K562 (cell line): ENCODE measurements around the gene HEXD. TPM values are rescaled to one million over a fixed set of nuclear protein-coding genes. Genes with fewer than 3 reads are reported as not detected.

Experiments used
- ATAC-seq: fragments of 200-7000 bp; cut with Tn5 transposase; 3 replicates; pipeline ENCODE4 v1.9.1; 2020; ENCODE audit warnings: moderate library complexity
- BruUV-seq: library from RNA; stranded (reverse); fragments of 400-500 nt; replicated peaks from 2 replicates; lab custom pipeline; 2021; lab: Mats Ljungman, UMichigan
- CTCF ChIA-PET: fragments of 300-600 bp; formaldehyde crosslinking; extraction: SDS; loops from one replicate; lab custom pipeline; 2021; ENCODE audit warnings: low intra/inter-chr PET ratio; lab: Yijun Ruan, JAX
- POLR2A ChIA-PET: fragments of 300-600, 350-650 bp; sonication (Branson Sonifier 250); formaldehyde crosslinking; extraction: SDS; loops from one replicate; lab custom pipeline; 2021; ENCODE audit warnings: antibody characterized with exemption, inconsistent platforms; lab: Yijun Ruan, JAX
- DNase-seq, 4 experiments: peaks; one replicate each; pipeline versions ENCODE4 v3.0.0 to v3.0.0-alpha.2; 2011 to 2018; ENCODE audit warnings: low spot score in 3 of 4, mixed read lengths in 3 of 4; ENCODE audit errors: extremely low read depth in 1 of 4
- FAIRE-seq: peaks from 2 replicates; lab custom pipeline; 2011; peaks lifted over from hg19 to GRCh38; lab: Jason Lieb, UNC
- H2AFZ ChIP-seq: 2 replicates; pipeline ENCODE4 v1.6.0; 2011; ENCODE audit warnings: low read depth, low read length, control low read depth, inconsistent platforms
- H3K27ac ChIP-seq: fragments of 200-600 bp; 3 replicates; pipeline ENCODE4 v1.8.0; 2011; ENCODE audit warnings: low read depth, mild to moderate bottlenecking, control low read depth, inconsistent platforms, low read length, moderate library complexity, mixed read lengths; ENCODE audit errors: extremely low read depth
- H3K27me3 ChIP-seq, 2 experiments: fragments of 300-600 bp in 1 of 2; 2 replicates in 1 of 2; 3 replicates in 1 of 2; pipeline versions ENCODE4 v1.6.0 to v1.8.0; 2011; ENCODE audit warnings: inconsistent platforms in 2 of 2, low read length in 2 of 2, mild to moderate bottlenecking in 1 of 2, mixed read lengths in 1 of 2, moderate library complexity in 1 of 2; ENCODE audit not compliant: control insufficient read depth in 2 of 2, insufficient read depth in 2 of 2
- H3K36me3 ChIP-seq: fragments of 300-600 bp; 3 replicates; pipeline ENCODE4 v1.8.0; 2011; ENCODE audit warnings: mild to moderate bottlenecking, low read length, inconsistent platforms; ENCODE audit not compliant: control insufficient read depth, insufficient read depth
- H3K4me1 ChIP-seq, 2 experiments: fragments of 200-600 bp in 1 of 2; replicated peaks in 1 of 2; 2 replicates in 1 of 2; 3 replicates in 1 of 2; pipeline versions ENCODE4 v1.5.1 to v1.8.0; 2011; ENCODE audit warnings: inconsistent platforms in 2 of 2, low read length in 2 of 2, mild to moderate bottlenecking in 1 of 2, mixed read lengths in 1 of 2, moderate library complexity in 1 of 2; ENCODE audit not compliant: control insufficient read depth in 2 of 2, insufficient read depth in 2 of 2
- H3K4me2 ChIP-seq: 2 replicates; pipeline ENCODE4 v1.6.1; 2011; ENCODE audit warnings: low read length, control low read depth, inconsistent platforms, mixed read lengths; ENCODE audit not compliant: insufficient read depth
- H3K4me3 ChIP-seq: fragments of 200-600 bp; sonication (generic), shearing (Covaris generic); 2 replicates; pipeline ENCODE4 v1.5.1; 2016; ENCODE audit warnings: control low read depth, inconsistent platforms
- H3K79me2 ChIP-seq: fragments of 200-600 bp; 3 replicates; pipeline ENCODE4 v1.8.0; 2011; ENCODE audit warnings: low read length, inconsistent platforms; ENCODE audit not compliant: control insufficient read depth, insufficient read depth
- H3K9ac ChIP-seq, 2 experiments: 2 replicates each; pipeline versions ENCODE4 v1.6.0 to v1.6.1; 2011; ENCODE audit warnings: low read depth in 2 of 2, low read length in 2 of 2, control low read depth in 1 of 2, inconsistent platforms in 1 of 2, mild to moderate bottlenecking in 1 of 2, mixed read lengths in 1 of 2; ENCODE audit not compliant: insufficient read depth in 1 of 2
- H3K9me1 ChIP-seq: one replicate; pipeline ENCODE4 v1.6.0; 2011; ENCODE audit warnings: inconsistent platforms, mild to moderate bottlenecking, low read length, moderate library complexity; ENCODE audit not compliant: control insufficient read depth, insufficient read depth
- H3K9me3 ChIP-seq: replicated peaks from 2 replicates; pipeline ENCODE4 v1.5.1; 2011; ENCODE audit warnings: low read depth, low read length, inconsistent platforms; ENCODE audit not compliant: control insufficient read depth, insufficient read depth
- H4K20me1 ChIP-seq: replicated peaks from 2 replicates; pipeline ENCODE4 v1.6.1; 2011; ENCODE audit warnings: low read length, inconsistent platforms, mixed read lengths; ENCODE audit not compliant: control insufficient read depth, insufficient read depth
- C11orf30 ChIP-seq: fragments of 450-650 bp; IDR thresholded peaks from 2 replicates; pipeline ENCODE4 v1.6.1; 2016; ENCODE audit warnings: low read depth, mild to moderate bottlenecking
- E2F5 ChIP-seq: sonication (generic); formaldehyde crosslinking; IDR thresholded peaks from 2 replicates; pipeline ENCODE4 v1.8.0; 2022; ENCODE audit warnings: mild to moderate bottlenecking, missing genetic modification reagents
- MED1 ChIP-seq: sonication (generic); formaldehyde crosslinking; IDR thresholded peaks from 2 replicates; pipeline ENCODE4 v1.8.1; 2023; ENCODE audit warnings: missing genetic modification reagents, borderline replicate concordance
- MYBL2 ChIP-seq, 2 experiments: fragments of 450-650 bp in 1 of 2; sonication (generic) in 1 of 2; formaldehyde crosslinking in 1 of 2; IDR thresholded peaks; 2 replicates each; pipeline versions ENCODE4 v1.6.1 to v1.8.1; 2017 to 2022; ENCODE audit warnings: borderline replicate concordance in 1 of 2, inconsistent platforms in 1 of 2, low read depth in 1 of 2, mild to moderate bottlenecking in 1 of 2, missing genetic modification reagents in 1 of 2, moderate library complexity in 1 of 2
- TCF7L2 ChIP-seq: fragments of 150-350 bp; IDR thresholded peaks from 2 replicates; pipeline ENCODE4 v1.6.1; 2016; ENCODE audit warnings: low read depth, mild to moderate bottlenecking, low read length, moderate library complexity
- TRIM28 ChIP-seq: fragments of 450-650 bp; IDR thresholded peaks from 2 replicates; pipeline ENCODE4 v1.6.1; 2017
- YY1 ChIP-seq, 3 experiments: IDR thresholded peaks; 2 replicates each; pipeline ENCODE4 v1.6.1; 2011; ENCODE audit warnings: low read length in 2 of 3, mild to moderate bottlenecking in 2 of 3, moderate library complexity in 2 of 3, borderline replicate concordance in 1 of 3, control low read depth in 1 of 3, low read depth in 1 of 3; ENCODE audit not compliant: insufficient read depth in 3 of 3, insufficient replicate concordance in 2 of 3, control insufficient read depth in 1 of 3, insufficient read length in 1 of 3; ENCODE audit errors: extremely low read depth in 1 of 3
- WGBS: fragments of 100-300 bp; shearing (Covaris generic); methylation state at CpG from one replicate; pipeline ENCODE4 v1.1.6; 2016; ENCODE audit warnings: low coverage, mixed read lengths; ENCODE audit not compliant: insufficient coverage; ENCODE audit errors: missing lambda C conversion rate; 5-methylcytosine and 5-hydroxymethylcytosine counted together
- in situ Hi-C: fragments of 300-500 bp; cut with MboI; formaldehyde crosslinking; loops from 4 replicates; pipeline ENCODE4 v1.15.0; 2018; ENCODE audit warnings: inconsistent platforms, mixed read lengths
- intact Hi-C: fragments of 100-400 bp; cut with micrococcal nuclease; formaldehyde crosslinking; loops from 2 replicates; pipeline ENCODE4 v1.14.2; 2022
- polyA plus RNA-seq, 8 experiments: library from polyadenylated mRNA; depleted of rRNA in 4 of 8; stranded (reverse) in 5 of 8; unstranded in 3 of 8; fragments of >200 nt; fragmentation: Nextera tagmentation in 2 of 8; fragmentation: Illumina TruSeq in 1 of 8; extraction: Ambion mirVana in 2 of 8; extraction: Trizol in 1 of 8; gene quantifications; 2 replicates each; pipeline versions ENCODE4 v1.2.1 to v1.2.3, GENCODE V29; 2011 to 2014; ENCODE audit warnings: inconsistent platforms in 1 of 8, missing spikeins in 1 of 8
- total RNA-seq, 7 experiments: library from RNA; depleted of rRNA in 6 of 7; stranded (reverse); fragments of >200 nt in 6 of 7; fragmentation: Illumina TruSeq in 2 of 7; extraction: Trizol in 2 of 7; gene quantifications; 2 replicates each; pipeline versions ENCODE4 v1.2.1 to v1.2.3, GENCODE V29; 2011 to 2021; ENCODE audit warnings: low replicate concordance in 1 of 7
- TF ChIP-seq, protein P1 (sequence below): sonication (generic); formaldehyde crosslinking; IDR thresholded peaks from 2 replicates; pipeline ENCODE4 v1.9.0; 2022; ENCODE audit warnings: mild to moderate bottlenecking, missing genetic modification reagents
- TF ChIP-seq, protein P2 (sequence below): fragments of 250-450 bp; sonication (Bioruptor Pico); IDR thresholded peaks from 2 replicates; pipeline ENCODE4 v1.4.0; 2020

HEXD gene
- total and polyA plus RNA-seq, 9 of the 15 experiments (the other 6 are each of a cell fraction or from before 2014, with no cell fraction given), result 1.0 to 25.3 (median 10.0) TPM

DNA sequence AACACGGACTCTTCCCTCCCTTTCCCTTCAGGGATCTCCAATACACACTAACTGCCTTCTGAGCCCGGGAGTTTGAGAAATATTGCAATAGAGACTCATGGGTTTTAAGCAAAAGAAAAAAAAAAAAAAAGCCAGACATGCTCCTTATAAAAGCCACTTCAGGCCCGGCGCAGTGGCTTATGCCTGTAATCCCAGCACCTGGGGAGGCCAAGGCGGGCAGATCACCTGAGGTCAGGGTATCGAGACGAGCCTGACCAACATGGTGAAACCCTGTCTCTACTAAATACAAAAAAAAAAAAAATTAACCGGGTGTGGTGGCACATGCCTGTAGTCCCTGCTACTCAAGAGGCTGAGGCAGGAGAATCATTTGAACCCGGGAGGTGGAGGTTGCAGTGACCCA is 2.4 kb upstream of the HEXD start:
- Histone ChIP-seq H3K79me2 (peaks cover 28% of the 10 kb centered on the region), H3K36me3 (peaks cover 17% of the 10 kb centered on the region; the same call in 2 of the 3 replicates), H3K27me3 (no peaks in the 10 kb centered on the region), H2AFZ (no peak overlapping the region), H3K9ac (no peak overlapping the region), H3K4me3 (no peak overlapping the region), H3K4me2 (no peak overlapping the region), H3K4me1 (peaks cover 8 to 32% of the 10 kb centered on the region in 2 experiments), H3K9me3 (no peaks in the 10 kb centered on the region), H4K20me1 (peaks cover 15% of the 10 kb centered on the region), H3K9me1 (no peaks in the 10 kb centered on the region), H3K27ac (no peak overlapping the region)
- intact Hi-C loops, result loop anchor here (2.0 to 10.0 kb wide), 2 partner anchors 139 to 177 kb away; no protein-coding TSS in a partner anchor
- ATAC-seq, result no peak
- no TSS peak for BruUV-seq
- no peak for TF ChIP-seq E2F5 (CRISPR knock-in tag)
- no peak for TF ChIP-seq YY1 (IDR thresholded peaks at IDR 0.05; ENCODE audit: borderline replicate concordance in 1 of 3, control insufficient read depth in 1 of 3, extremely low read depth in 1 of 3, insufficient read depth in 3 of 3, insufficient read length in 1 of 3, insufficient replicate concordance in 2 of 3, low read depth in 1 of 3, low read length in 2 of 3)
- TF ChIP-seq MED1 (CRISPR knock-in tag), result no peak
- TF ChIP-seq, protein P1, sequence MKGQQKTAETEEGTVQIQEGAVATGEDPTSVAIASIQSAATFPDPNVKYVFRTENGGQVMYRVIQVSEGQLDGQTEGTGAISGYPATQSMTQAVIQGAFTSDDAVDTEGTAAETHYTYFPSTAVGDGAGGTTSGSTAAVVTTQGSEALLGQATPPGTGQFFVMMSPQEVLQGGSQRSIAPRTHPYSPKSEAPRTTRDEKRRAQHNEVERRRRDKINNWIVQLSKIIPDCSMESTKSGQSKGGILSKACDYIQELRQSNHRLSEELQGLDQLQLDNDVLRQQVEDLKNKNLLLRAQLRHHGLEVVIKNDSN (CRISPR knock-in tag), result no peak
- TF ChIP-seq, protein P2, sequence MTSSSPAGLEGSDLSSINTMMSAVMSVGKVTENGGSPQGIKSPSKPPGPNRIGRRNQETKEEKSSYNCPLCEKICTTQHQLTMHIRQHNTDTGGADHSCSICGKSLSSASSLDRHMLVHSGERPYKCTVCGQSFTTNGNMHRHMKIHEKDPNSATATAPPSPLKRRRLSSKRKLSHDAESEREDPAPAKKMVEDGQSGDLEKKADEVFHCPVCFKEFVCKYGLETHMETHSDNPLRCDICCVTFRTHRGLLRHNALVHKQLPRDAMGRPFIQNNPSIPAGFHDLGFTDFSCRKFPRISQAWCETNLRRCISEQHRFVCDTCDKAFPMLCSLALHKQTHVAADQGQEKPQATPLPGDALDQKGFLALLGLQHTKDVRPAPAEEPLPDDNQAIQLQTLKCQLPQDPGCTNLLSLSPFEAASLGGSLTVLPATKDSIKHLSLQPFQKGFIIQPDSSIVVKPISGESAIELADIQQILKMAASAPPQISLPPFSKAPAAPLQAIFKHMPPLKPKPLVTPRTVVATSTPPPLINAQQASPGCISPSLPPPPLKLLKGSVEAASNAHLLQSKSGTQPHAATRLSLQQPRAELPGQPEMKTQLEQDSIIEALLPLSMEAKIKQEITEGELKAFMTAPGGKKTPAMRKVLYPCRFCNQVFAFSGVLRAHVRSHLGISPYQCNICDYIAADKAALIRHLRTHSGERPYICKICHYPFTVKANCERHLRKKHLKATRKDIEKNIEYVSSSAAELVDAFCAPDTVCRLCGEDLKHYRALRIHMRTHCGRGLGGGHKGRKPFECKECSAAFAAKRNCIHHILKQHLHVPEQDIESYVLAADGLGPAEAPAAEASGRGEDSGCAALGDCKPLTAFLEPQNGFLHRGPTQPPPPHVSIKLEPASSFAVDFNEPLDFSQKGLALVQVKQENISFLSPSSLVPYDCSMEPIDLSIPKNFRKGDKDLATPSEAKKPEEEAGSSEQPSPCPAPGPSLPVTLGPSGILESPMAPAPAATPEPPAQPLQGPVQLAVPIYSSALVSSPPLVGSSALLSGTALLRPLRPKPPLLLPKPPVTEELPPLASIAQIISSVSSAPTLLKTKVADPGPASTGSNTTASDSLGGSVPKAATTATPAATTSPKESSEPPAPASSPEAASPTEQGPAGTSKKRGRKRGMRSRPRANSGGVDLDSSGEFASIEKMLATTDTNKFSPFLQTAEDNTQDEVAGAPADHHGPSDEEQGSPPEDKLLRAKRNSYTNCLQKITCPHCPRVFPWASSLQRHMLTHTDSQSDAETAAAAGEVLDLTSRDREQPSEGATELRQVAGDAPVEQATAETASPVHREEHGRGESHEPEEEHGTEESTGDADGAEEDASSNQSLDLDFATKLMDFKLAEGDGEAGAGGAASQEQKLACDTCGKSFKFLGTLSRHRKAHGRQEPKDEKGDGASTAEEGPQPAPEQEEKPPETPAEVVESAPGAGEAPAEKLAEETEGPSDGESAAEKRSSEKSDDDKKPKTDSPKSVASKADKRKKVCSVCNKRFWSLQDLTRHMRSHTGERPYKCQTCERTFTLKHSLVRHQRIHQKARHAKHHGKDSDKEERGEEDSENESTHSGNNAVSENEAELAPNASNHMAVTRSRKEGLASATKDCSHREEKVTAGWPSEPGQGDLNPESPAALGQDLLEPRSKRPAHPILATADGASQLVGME (CRISPR knock-in tag), result no peak
- no peak for TF ChIP-seq C11orf30
- no peak for TF ChIP-seq MYBL2 (IDR thresholded peaks at IDR 0.05; ENCODE audit: low read depth)
- no peak for TF ChIP-seq MYBL2 (CRISPR knock-in tag; IDR thresholded peaks at IDR 0.05; ENCODE audit: borderline replicate concordance)
- no peak for TF ChIP-seq TRIM28
- no peak for TF ChIP-seq TCF7L2
- DNase-seq, result no peak
- WGBS, result 93% methylated on average over 8 of the region's 9 CpGs
- in situ Hi-C loops, result no loop called here
- ChIA-PET CTCF (interaction anchor here (0.7 kb wide), 1 partner anchor 461 kb away, joined by 4 read pairs; no protein-coding TSS in a partner anchor), POLR2A (interaction anchor here (1.6 to 1.8 kb wide), 2 partner anchors 10 to 16 kb away, joined by 3 to 5 read pairs; no protein-coding TSS in a partner anchor)
- FAIRE-seq, result no peak
